ENCODE measurements around the gene MPV17.

GRCh38 chr2:27278010-27278409 is 44.9 kb downstream of the MPV17 start:
- no peak for TF ChIP-seq CTCF (IDR thresholded peaks at IDR 0.05)
- no peak for TF ChIP-seq POLR2A (IDR thresholded peaks at IDR 0.05)
